ENCODE data around the gene HCN2. TPM values are rescaled to one million over a fixed set of nuclear protein-coding genes. Genes with fewer than 3 reads are reported as not detected.
"Not testable (repeated sequence)": the region's sequence is repeated elsewhere in the genome, so short reads cannot be mapped to it uniquely, and the experiment has no call there.

Gene HCN2
- total and polyA plus RNA-seq, 8 donors: 0.06 to 0.50 (median 0.17) TPM

DNA sequence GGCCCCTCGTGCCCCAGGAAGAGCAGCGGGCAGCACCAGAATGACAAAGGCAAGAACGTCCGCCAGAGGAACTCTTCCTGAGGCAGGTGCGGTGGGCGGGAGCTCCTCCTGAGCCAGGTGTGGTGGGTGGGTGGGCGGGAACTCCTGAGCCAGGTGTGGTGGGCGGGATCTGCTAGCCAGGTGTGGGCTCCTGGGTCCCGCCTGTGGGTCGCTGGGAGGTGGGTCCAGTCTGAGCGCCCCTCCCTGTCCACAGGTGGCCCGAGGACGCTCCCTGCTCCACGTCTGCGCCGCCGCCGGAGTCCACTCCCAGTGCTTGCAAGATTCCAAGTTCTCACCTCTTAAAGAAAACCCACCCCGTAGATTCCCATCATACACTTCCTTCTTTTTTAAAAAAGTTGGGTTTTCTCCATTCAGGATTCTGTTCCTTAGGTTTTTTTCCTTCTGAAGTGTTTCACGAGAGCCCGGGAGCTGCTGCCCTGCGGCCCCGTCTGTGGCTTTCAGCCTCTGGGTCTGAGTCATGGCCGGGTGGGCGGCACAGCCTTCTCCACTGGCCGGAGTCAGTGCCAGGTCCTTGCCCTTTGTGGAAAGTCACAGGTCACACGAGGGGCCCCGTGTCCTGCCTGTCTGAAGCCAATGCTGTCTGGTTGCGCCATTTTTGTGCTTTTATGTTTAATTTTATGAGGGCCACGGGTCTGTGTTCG lies 7.0 kb upstream of the HCN2 start:
- Histone ChIP-seq H3K4me1 (peaks cover 0 to 9% of the 10 kb centered on the region in 2 donors), H3K9me3 (no peaks in the 10 kb centered on the region), H3K27me3 (peaks cover 0 to 35% of the 10 kb centered on the region in 2 donors), H3K36me3 (peaks cover 0 to 56% of the 10 kb centered on the region in 2 donors), H3K27ac (no peak overlapping the region), H3K4me3 (no peak overlapping the region)
- TF ChIP-seq CTCF (IDR thresholded peaks at IDR 0.05): no peak
- intact Hi-C loops (cut with DNase I): no loop called here
- DNase-seq: peak in 1 of 4 donors; percentile 74
- no peak for ATAC-seq

DNA sequence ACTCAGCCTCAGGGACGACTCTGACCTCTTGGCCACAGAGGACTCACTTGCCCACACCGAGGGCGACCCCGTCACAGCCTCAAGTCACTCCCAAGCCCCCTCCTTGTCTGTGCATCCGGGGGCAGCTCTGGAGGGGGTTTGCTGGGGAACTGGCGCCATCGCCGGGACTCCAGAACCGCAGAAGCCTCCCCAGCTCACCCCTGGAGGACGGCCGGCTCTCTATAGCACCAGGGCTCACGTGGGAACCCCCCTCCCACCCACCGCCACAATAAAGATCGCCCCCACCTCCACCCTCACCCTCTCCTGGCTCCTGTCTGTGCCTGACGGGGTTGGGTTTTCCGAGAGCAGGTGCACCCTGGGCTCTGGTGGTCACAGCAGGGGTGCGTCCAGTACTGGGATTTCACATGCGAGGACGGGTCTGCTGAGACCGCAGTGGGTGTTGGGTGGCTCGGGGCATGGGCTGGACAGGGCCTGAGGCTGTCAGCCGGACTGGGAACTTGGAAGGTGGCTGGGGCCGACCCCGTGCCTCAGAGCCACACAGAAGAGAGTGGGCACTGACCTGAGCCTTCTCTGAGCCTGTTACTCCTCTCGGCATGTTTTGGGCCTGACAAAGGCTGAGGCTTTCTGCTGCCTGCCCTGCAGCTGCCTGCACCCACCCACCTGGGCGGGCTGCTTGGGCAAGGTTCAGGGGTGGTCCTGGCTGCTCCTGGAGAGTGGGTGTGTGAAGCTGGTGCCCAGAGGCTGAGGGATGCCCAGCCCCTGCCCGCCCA lies 6.3 kb upstream of the HCN2 start:
- DNase-seq (peak in 1 of 4 donors; percentile 62), ATAC-seq (no peak)
- Histone ChIP-seq H3K4me1 (peaks cover 0 to 13% of the 10 kb centered on the region in 2 donors), H3K27me3 (peaks cover 7 to 42% of the 10 kb centered on the region in 2 donors), H3K27ac (no peak overlapping the region), H3K4me3 (no peak overlapping the region), H3K9me3 (no peaks in the 10 kb centered on the region), H3K36me3 (peaks cover 0 to 49% of the 10 kb centered on the region in 2 donors)
- intact Hi-C loops (cut with DNase I): no loop called here
- TF ChIP-seq CTCF (IDR thresholded peaks at IDR 0.05): no peak

GRCh38 chr19:583968-584239 lies 5.8 kb upstream of the HCN2 start:
- Histone ChIP-seq H3K27me3 (peaks cover 12 to 47% of the 10 kb centered on the region in 2 donors), H3K4me1 (peaks cover 0 to 15% of the 10 kb centered on the region in 2 donors), H3K9me3 (no peaks in the 10 kb centered on the region), H3K27ac (no peak overlapping the region), H3K4me3 (no peak overlapping the region), H3K36me3 (peaks cover 0 to 46% of the 10 kb centered on the region in 2 donors)
- intact Hi-C loops (cut with DNase I): no loop called here
- TF ChIP-seq CTCF (IDR thresholded peaks at IDR 0.05): no peak
- DNase-seq: no peak
- no peak for ATAC-seq

GRCh38 chr19:584240-585001 lies 5.3 kb upstream of the HCN2 start:
- intact Hi-C loops (cut with DNase I): no loop called here
- peak; percentile 64 for ATAC-seq
- Histone ChIP-seq H3K27me3 (peaks cover 17 to 52% of the 10 kb centered on the region in 2 donors), H3K4me1 (peaks cover 0 to 20% of the 10 kb centered on the region in 2 donors), H3K9me3 (no peaks in the 10 kb centered on the region), H3K4me3 (no peak overlapping the region), H3K36me3 (peaks cover 0 to 41% of the 10 kb centered on the region in 2 donors), H3K27ac (no peak overlapping the region)
- DNase-seq: peak in 2 of 4 donors; percentile 56 to 86
- peak; percentile 83 to 87 for TF ChIP-seq CTCF (IDR thresholded peaks at IDR 0.05)

- peak in 1 of 4 donors; percentile 45 for DNase-seq
- H3K9me3 ChIP-seq; H3K4me3 ChIP-seq; intact Hi-C loops (cut with DNase I); ATAC-seq; H3K27ac ChIP-seq: not testable (repeated sequence)
- peaks cover 0 to 34% of the 10 kb centered on the region in 2 donors for H3K36me3 ChIP-seq
- H3K4me1 ChIP-seq: peaks cover 0 to 21% of the 10 kb centered on the region in 2 donors
- peaks cover 18 to 54% of the 10 kb centered on the region in 2 donors for H3K27me3 ChIP-seq
These were observed 4.5 kb upstream of the HCN2 start for GRCh38 chr19:585146-585545.

Data from left lung (tissue), 10 donors.